Measurements from ENCODE around the gene ZAP70. TPM values are rescaled to one million over a fixed set of nuclear protein-coding genes. Genes with fewer than 3 reads are reported as not detected.

Gene ZAP70
- total RNA-seq, 2 experiments from 2014 or later = 153 to 156 TPM

DNA sequence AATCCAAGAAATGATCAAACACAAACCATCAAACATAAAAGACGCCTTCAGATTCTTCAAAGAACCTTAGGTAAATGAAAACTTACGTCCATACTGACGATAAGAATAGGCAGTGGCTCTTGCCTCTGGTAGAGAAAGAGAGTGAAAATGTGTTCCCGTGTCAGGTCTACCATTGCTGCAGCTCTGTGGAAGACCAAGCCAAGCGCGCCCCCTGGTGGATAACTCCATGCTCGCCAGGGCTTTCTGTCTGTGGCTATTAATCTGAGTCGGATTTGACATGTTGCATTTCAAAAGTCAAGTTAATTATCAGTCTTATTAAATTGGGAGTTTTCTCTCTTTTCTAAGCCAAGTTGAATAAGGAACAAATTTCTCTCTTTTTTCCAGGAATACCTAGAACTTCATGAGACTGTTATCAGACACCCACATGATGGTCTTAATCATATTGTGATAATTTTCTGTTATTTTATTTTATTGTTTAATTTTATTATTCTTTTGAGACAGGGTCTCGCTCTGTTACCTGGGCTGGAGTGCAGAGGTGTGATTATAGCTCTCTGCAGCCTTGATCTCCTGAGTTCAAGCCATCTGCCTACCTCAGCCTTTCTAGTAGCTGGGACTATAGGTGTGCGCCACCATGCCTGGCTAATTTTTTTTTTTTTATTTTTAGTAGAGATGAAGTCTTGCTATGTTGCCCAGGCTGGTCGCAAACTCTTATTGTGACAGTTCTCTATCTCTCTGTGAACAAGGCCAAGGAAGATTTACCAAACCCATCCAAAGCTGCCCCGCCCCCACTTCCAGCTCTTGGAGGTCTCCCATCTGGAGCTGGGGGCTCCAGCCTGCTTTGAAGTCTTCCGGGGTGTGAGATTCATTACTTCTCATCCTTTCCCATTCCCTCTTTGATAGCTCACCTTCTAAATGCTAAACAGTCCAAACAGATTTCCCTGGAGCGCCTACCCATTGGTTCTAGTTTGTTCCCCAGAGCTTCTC, 15.8 kb upstream of the ZAP70 start:
- H3K4me1 Mint-ChIP-seq = peaks cover 11% of the 10 kb centered on the region
- H3K4me3 Mint-ChIP-seq = no peak overlapping the region
- no peaks in the 10 kb centered on the region for H3K9me3 Mint-ChIP-seq (ENCODE audit: low read depth)
- POLR2A ChIA-PET = interaction anchor here (0.6 to 1.6 kb wide), 3 partner anchors 33 to 113 kb away, joined by 3 to 5 read pairs (median 3); no protein-coding TSS in a partner anchor
- intact Hi-C loops (cut with DNase I, micrococcal nuclease) = loop anchor here (1.0 to 10.0 kb wide), 5 partner anchors 9 to 1633 kb away; partner anchors contain the start of gene ACTR1B (in 2 of the 2)
- H3K27me3 Mint-ChIP-seq = no peaks in the 10 kb centered on the region
- H3K36me3 Mint-ChIP-seq (ENCODE audit: low read depth) = no peaks in the 10 kb centered on the region
- CTCF ChIA-PET = interaction anchor here (0.5 to 8.7 kb wide), 28 partner anchors 10 to 687 kb away, joined by 3 to 170 read pairs (median 4); partner anchors contain the start of genes ACTR1B, ANKRD36B, C2orf92 and COX5B
- peak; percentile 92 for ATAC-seq
- peak; percentile 97 for DNase-seq
- peak overlapping the region; percentile 1 for H3K27ac Mint-ChIP-seq

DNA sequence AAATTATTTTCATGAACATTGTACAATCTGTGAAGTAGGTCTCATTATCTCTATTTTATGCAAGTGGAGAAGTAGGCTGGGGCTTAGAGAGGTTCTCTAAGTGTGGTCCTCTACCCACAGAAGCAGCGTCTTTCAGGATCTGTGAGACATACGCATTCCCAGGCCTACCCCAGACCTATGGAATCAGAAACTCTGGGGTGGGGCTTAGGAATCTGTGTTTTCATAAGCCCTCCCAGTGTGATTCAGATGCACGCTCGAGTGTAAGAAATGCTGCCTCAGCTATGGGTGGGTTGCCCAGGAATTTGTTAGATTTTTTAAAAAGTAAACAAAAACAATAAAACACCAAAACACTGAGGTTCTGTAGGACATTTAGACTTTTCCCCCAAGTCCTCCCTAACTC, 14.8 kb upstream of the ZAP70 start:
- ChIA-PET POLR2A (no interaction called here), CTCF (interaction anchor here (0.6 to 8.7 kb wide), 22 partner anchors 11 to 107 kb away, joined by 3 to 170 read pairs (median 6); partner anchors contain the start of genes ACTR1B, ANKRD36B, C2orf92 and COX5B)
- DNase-seq (no peak), ATAC-seq (no peak)
- peaks cover 11% of the 10 kb centered on the region for H3K4me1 Mint-ChIP-seq
- intact Hi-C loops (cut with DNase I, micrococcal nuclease) = loop anchor here in 1 of 2 experiments (10.0 kb wide), 1 partner anchor 1634 kb away; no protein-coding TSS in a partner anchor
- H3K4me3 Mint-ChIP-seq = no peak overlapping the region
- no peak overlapping the region for H3K27ac Mint-ChIP-seq
- H3K9me3 Mint-ChIP-seq (ENCODE audit: low read depth) = no peaks in the 10 kb centered on the region
- no peaks in the 10 kb centered on the region for H3K27me3 Mint-ChIP-seq
- H3K36me3 Mint-ChIP-seq (ENCODE audit: low read depth) = no peaks in the 10 kb centered on the region

DNA sequence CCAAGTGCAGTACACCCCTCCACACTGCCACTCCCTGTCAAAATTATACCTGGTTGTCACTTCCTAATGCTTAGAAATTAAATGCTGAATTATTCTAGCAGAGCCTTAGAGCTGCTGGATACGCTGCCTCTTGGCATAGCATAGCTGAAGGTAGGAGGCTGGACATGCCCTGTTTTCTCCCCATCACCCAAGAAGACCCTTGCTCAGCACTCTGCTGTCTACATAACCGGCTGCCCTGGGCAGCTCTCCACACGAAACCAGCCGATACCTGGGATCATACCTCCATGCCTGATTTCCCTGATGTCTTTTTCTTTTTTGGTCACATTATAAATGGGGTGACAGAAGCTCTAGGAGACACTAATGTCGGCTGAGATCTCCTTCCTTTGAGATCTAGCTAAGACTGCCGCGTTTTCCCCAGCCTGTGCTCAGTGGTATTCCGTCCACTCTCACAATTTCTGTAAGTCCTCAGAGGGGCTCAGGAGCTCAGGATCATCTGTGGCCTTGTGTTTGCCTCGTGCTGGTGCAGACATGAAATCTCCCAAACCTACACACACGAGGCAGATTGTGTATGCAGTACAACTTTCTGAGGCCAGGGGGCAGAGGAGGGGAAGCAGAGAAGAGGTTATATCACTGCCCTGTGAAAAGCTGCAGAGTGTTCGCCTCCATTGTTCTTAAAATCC, 13.5 kb upstream of the ZAP70 start:
- no peaks in the 10 kb centered on the region for H3K27me3 Mint-ChIP-seq
- no peaks in the 10 kb centered on the region for H3K9me3 Mint-ChIP-seq (ENCODE audit: low read depth)
- H3K27ac Mint-ChIP-seq = no peak overlapping the region
- H3K4me1 Mint-ChIP-seq = peaks cover 9% of the 10 kb centered on the region
- H3K4me3 Mint-ChIP-seq = no peak overlapping the region
- peak; percentile 84 for DNase-seq
- H3K36me3 Mint-ChIP-seq (ENCODE audit: low read depth) = no peaks in the 10 kb centered on the region
- POLR2A ChIA-PET = interaction anchor here (0.7 to 1.3 kb wide), 5 partner anchors 10 to 54 kb away, joined by 3 to 6 read pairs (median 4); partner anchors contain the start of genes COX5B and ZAP70
- CTCF ChIA-PET = interaction anchor here (0.6 to 8.7 kb wide), 31 partner anchors 9 to 688 kb away, joined by 3 to 170 read pairs (median 6); partner anchors contain the start of genes ACTR1B, ANKRD36B, C2orf92 and ZAP70
- ATAC-seq = peak; percentile 91
- intact Hi-C loops (cut with DNase I, micrococcal nuclease) = loop anchor here (2.0 to 10.0 kb wide), 2 partner anchors 49 to 1635 kb away; no protein-coding TSS in a partner anchor

DNA sequence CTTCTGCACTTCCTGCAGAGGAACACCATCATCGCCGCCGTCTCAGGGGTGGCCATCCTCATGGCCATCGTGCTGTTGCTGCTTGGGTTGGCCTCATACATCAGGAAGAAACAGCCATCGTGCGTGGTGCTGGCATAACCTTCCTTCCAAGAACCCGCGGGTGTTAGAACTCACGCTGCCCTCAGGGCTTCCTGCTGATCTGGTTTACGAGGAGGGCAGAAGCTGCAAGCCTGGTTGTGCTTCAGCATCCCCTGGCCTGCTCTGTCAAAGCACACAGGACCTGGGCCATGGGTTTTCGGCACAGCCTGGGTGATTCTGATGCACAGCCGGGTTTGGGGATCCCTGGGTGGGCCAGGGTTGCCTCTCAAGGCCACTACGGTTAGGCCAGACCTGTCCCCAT, 12.2 kb upstream of the ZAP70 start:
- POLR2A ChIA-PET = no interaction called here
- H3K27ac Mint-ChIP-seq = no peak overlapping the region

DNA sequence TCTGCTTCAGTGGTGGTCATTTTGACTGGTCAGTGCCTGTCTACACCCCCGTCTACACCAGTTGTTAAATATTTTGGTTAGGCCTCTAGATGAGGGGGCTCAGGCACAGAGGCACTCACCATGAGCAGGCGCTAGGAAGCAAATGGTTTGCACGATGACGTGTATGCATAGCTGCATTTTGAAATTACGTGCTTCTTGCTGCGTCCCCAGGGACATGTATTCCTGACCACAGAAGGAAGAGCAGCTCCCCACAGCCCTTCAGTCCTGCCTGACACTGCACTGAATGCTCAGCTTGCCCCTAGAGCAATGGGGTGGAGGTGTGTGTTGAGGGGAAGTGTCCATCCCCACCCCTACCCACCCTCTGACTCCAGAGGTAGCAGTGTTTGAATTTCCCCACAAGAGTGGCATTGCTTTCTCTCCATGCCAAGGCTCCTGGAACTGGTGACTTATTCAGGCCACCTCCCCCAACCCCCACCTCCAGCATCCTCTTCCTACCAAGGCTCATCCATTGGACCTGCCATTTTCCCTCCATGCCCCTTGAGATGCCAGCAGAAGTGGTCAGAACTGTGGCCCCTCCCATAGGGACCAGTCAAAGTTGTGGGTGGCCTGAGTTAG, 11.4 kb upstream of the ZAP70 start:
- Mint-ChIP-seq H3K9me3 (ENCODE audit: low read depth) (no peaks in the 10 kb centered on the region), H3K27me3 (no peaks in the 10 kb centered on the region), H3K36me3 (ENCODE audit: low read depth) (no peaks in the 10 kb centered on the region), H3K4me3 (no peak overlapping the region), H3K27ac (no peak overlapping the region), H3K4me1 (peaks cover 7% of the 10 kb centered on the region)
- ATAC-seq = no peak
- no peak for DNase-seq
- intact Hi-C loops (cut with DNase I, micrococcal nuclease) = loop anchor here in 1 of 2 experiments (2.0 kb wide), 1 partner anchor 47 kb away; no protein-coding TSS in a partner anchor
- CTCF ChIA-PET = interaction anchor here (1.2 to 8.7 kb wide), 4 partner anchors 9 to 111 kb away, joined by 3 to 170 read pairs (median 96); partner anchors contain the start of genes ANKRD36B and ZAP70
- POLR2A ChIA-PET = no interaction called here

More for the DNA sequence above, 12.2 kb upstream of the ZAP70 start:
- no peak for ATAC-seq
- no peak overlapping the region for H3K4me3 Mint-ChIP-seq
- H3K9me3 Mint-ChIP-seq (ENCODE audit: low read depth) = no peaks in the 10 kb centered on the region
- H3K36me3 Mint-ChIP-seq (ENCODE audit: low read depth) = no peaks in the 10 kb centered on the region
- CTCF ChIA-PET = interaction anchor here (1.0 to 8.7 kb wide), 5 partner anchors 9 to 558 kb away, joined by 4 to 170 read pairs (median 29); partner anchors contain the start of genes ANKRD36B and ZAP70
- H3K4me1 Mint-ChIP-seq = peaks cover 9% of the 10 kb centered on the region
- intact Hi-C loops (cut with DNase I, micrococcal nuclease) = loop anchor here in 1 of 2 experiments (2.0 kb wide), 1 partner anchor 48 kb away; no protein-coding TSS in a partner anchor
- H3K27me3 Mint-ChIP-seq = no peaks in the 10 kb centered on the region
- DNase-seq = no peak

DNA sequence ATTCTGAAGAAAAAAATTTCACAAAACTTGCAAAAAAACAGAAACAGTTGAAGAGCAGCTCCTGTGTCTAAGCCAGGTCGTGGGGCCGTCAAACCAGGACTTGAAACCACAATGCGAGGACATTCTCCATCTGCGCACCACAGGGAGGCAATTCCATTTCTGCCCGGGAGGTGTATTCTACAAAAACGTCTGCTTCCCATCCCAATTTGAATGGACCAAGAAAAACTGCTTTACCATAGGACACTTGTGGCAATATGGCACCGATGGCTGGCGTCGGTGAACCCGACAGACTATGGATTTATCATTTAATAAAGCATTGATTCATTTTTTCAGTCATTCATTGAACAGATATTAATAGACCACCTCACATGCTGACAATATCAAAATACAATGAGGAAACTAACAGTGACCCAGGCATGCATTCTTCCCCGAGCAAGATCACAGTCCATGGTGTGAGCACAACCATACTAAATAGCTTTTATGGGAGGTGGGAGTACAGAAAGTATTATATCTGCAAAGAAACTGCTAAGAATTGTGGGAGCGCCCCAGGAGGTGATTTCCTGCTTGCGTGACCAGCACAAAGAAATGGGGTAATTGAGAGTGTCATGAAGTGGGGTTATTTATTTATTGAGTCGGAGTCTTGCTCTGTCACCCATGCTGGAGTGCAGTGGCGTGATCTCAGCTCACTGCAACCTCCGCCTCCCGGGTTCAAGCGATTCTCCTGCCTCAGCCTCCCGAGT, 10.5 kb upstream of the ZAP70 start:
- Mint-ChIP-seq H3K36me3 (ENCODE audit: low read depth) (no peaks in the 10 kb centered on the region), H3K27me3 (no peaks in the 10 kb centered on the region), H3K4me1 (peaks cover 4% of the 10 kb centered on the region), H3K27ac (no peak overlapping the region), H3K9me3 (ENCODE audit: low read depth) (no peaks in the 10 kb centered on the region), H3K4me3 (no peak overlapping the region)
- no peak for ATAC-seq
- intact Hi-C loops (cut with DNase I, micrococcal nuclease) = no loop called here
- POLR2A ChIA-PET = no interaction called here
- DNase-seq = no peak
- CTCF ChIA-PET = interaction anchor here (1.2 to 8.7 kb wide), 2 partner anchors 8 to 26 kb away, joined by 3 to 162 read pairs; partner anchors contain the start of gene ZAP70

DNA sequence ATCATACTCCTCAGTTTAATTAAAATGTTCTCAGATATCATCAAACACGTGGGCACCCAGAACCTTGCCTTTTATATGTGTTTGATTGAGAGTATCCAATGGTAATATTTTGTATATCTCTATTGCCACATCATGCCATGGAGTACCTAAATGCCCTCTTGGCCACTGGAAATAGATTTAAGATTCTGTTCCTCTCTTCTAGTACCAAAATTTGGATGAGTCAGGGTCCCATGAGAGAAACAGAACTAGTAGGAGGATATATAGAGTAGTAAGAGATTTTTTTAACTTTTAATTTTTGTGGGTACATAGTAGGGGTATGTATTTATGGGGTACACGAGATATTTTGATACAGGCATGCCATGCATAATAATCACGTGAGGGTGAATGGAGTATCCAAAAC, 9.6 kb upstream of the ZAP70 start:
- intact Hi-C loops (cut with DNase I, micrococcal nuclease) = no loop called here
- CTCF ChIA-PET = interaction anchor here (8.7 kb wide), 1 partner anchor 7 kb away, joined by 162 read pairs; the partner anchor contains the start of gene ZAP70

DNA sequence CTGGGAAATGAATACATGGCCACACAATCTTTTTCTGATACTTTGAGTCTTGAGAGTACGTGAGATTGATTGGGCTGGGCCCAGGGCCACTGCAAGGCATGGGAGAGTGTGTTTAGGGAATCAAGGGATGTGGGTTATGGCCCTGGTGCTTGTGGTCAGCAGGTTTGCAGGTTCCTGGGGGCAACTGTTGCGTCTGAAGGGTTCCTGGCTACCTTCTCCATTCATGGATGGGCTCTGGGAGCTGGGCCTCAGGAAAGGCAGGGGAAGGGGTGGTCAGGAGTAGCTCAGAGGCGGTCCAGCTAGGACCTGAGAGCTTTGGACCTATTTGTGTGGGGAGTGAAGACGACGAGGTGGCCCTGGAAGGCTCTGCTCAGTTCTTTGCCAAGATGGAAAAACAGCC, 8.4 kb upstream of the ZAP70 start:
- ChIA-PET POLR2A (no interaction called here), CTCF (interaction anchor here (0.9 kb wide), 1 partner anchor 43 kb away, joined by 3 read pairs; no protein-coding TSS in a partner anchor)
- H3K36me3 Mint-ChIP-seq (ENCODE audit: low read depth) = peaks cover under 1% of the 10 kb centered on the region
- ATAC-seq (no peak), DNase-seq (no peak)
- H3K4me3 Mint-ChIP-seq = no peak overlapping the region
- peaks cover 4% of the 10 kb centered on the region for H3K4me1 Mint-ChIP-seq
- intact Hi-C loops (cut with DNase I, micrococcal nuclease) = no loop called here
- H3K27me3 Mint-ChIP-seq = no peaks in the 10 kb centered on the region
- H3K27ac Mint-ChIP-seq = no peak overlapping the region
- no peaks in the 10 kb centered on the region for H3K9me3 Mint-ChIP-seq (ENCODE audit: low read depth)

More for the DNA sequence above, 9.6 kb upstream of the ZAP70 start:
- Mint-ChIP-seq H3K27me3 (no peaks in the 10 kb centered on the region), H3K4me3 (no peak overlapping the region), H3K36me3 (ENCODE audit: low read depth) (no peaks in the 10 kb centered on the region), H3K9me3 (ENCODE audit: low read depth) (no peaks in the 10 kb centered on the region), H3K27ac (no peak overlapping the region), H3K4me1 (peaks cover 4% of the 10 kb centered on the region)
- DNase-seq = no peak
- POLR2A ChIA-PET = no interaction called here
- no peak for ATAC-seq

DNA sequence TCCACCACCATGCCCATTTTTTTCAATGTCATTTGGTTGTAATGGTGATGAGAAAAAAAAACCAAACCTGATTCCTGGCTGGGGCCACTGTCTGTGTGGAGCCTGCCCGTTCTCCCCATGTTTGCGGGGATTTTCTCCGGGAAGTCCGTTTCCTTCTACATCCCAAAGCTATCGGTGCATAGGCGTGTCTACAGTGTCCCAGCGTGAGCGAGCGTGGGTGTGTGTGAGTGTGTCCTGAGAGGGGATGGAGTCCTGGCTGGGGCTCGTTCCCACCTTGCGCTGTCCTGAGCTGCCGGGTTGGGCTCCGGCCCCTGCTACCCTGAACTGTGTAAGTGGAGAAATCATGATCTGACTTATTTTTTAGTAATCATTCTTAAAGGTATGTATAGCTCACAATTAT, 7.3 kb upstream of the ZAP70 start:
- ChIA-PET POLR2A (interaction anchor here (0.7 kb wide), 1 partner anchor 22 kb away, joined by 4 read pairs; no protein-coding TSS in a partner anchor), CTCF (interaction anchor here (0.6 to 9.7 kb wide), 7 partner anchors 7 to 399 kb away, joined by 3 to 162 read pairs (median 4); no protein-coding TSS in a partner anchor)
- intact Hi-C loops (cut with DNase I, micrococcal nuclease) = no loop called here
- no peak for ATAC-seq
- no peak overlapping the region for H3K27ac Mint-ChIP-seq
- peaks cover 11% of the 10 kb centered on the region for H3K4me1 Mint-ChIP-seq
- H3K4me3 Mint-ChIP-seq = no peak overlapping the region
- no peaks in the 10 kb centered on the region for H3K27me3 Mint-ChIP-seq
- DNase-seq = no peak
- H3K9me3 Mint-ChIP-seq (ENCODE audit: low read depth) = no peaks in the 10 kb centered on the region
- H3K36me3 Mint-ChIP-seq (ENCODE audit: low read depth) = peaks cover 2% of the 10 kb centered on the region

Measured in activated CD4-positive, alpha-beta T cell treated with anti-CD3 and anti-CD28 coated beads for 36 hours (primary cell).